Uterine smooth muscle cell (primary cell): Measurements from ENCODE around the gene COL5A3. TPM values are rescaled to one million over a fixed set of nuclear protein-coding genes. Genes with fewer than 3 reads are reported as not detected.

Experiments used
- total RNA-seq: library from RNA; depleted of rRNA; stranded (reverse); fragments of >200 nt; gene quantifications from 2 replicates; pipeline ENCODE4 v1.2.3, GENCODE V29; 2014

COL5A3 gene
- 1.5 and 4.8 TPM in 2 replicates for total RNA-seq

DNA sequence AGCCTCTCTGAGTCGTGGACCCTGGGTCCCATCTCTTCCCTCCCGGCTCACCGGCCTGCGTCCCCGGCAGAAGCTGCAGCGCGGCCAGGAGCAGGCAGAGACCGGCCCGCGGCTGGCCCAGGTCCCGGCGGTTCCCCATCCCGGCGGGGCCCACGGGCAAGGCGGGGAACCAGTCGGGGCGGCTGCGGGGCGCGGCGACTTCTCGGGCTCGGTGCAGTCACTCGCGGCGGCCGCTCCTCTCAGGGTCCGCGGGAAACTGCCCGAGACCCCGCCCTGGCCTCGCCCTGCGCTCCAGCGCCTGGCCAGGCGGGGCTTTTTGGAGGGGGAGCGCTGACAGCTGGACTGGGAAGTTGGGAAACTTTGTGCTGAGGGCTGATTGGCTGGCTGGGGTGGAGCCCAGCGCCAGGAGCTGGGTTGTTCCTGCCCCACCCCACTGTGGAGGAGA, at the start of gene COL5A3:
COL5A3 (minus strand) TSS at position 258 of the 445 bp plus-strand sequence; CDS start at position 139, 119 bp downstream.

GRCh38 chr19:10013316-10013715, 3.0 kb upstream of the COL5A3 start, which contains the start of gene RDH8:
TSS of gene RDH8 (plus strand) at chr19:10013483. CDS start at chr19:10013498, 15 bp downstream.

GRCh38 chr19:9936326-9937000, 73.8 kb downstream of the COL5A3 start, which contains the start of gene OLFM2:
TSS of gene OLFM2 (minus strand) at chr19:9936515. CDS start at chr19:9936366, 149 bp downstream.

Other genes starting within 250 kb of the COL5A3 start
- 7.9 and 14.4 TPM in 2 replicates for gene ZNF846, start 241.8 kb downstream of the COL5A3 start, total RNA-seq
- 18.8 and 19.6 TPM in 2 replicates for gene FBXL12, start 191.4 kb downstream of the COL5A3 start, total RNA-seq
- 168 and 171 TPM in 2 replicates for gene UBL5, start 182.6 kb downstream of the COL5A3 start, total RNA-seq
- gene PIN1, start 175.2 kb downstream of the COL5A3 start, total RNA-seq = 94.2 and 123 TPM in 2 replicates
- gene OLFM2, start 74.0 kb downstream of the COL5A3 start, total RNA-seq = 0.11 and 1.4 TPM in 2 replicates
- not detected in 2 replicates for gene RDH8, start 3.0 kb upstream of the COL5A3 start, total RNA-seq
- gene SHFL, start 75.8 kb upstream of the COL5A3 start, total RNA-seq = 18.2 and 20.1 TPM in 2 replicates
- gene ANGPTL6, start 92.2 kb upstream of the COL5A3 start, total RNA-seq = not detected in 2 replicates
- gene PPAN, start 95.9 kb upstream of the COL5A3 start, total RNA-seq = 27.4 and 42.7 TPM in 2 replicates
- gene P2RY11, start 101.2 kb upstream of the COL5A3 start, total RNA-seq = 3.0 and 3.9 TPM in 2 replicates
- 318 and 322 TPM in 2 replicates for gene EIF3G, start 109.4 kb upstream of the COL5A3 start, total RNA-seq
- 38.0 and 90.2 TPM in 2 replicates for gene DNMT1, start 184.4 kb upstream of the COL5A3 start, total RNA-seq
- 11.2 and 12.2 TPM in 2 replicates for gene S1PR2, start 220.8 kb upstream of the COL5A3 start, total RNA-seq
- 22.2 and 27.1 TPM in 2 replicates for gene MRPL4, start 241.7 kb upstream of the COL5A3 start, total RNA-seq